Measurements from ENCODE around the gene GCGR. TPM values are rescaled to one million over a fixed set of nuclear protein-coding genes. Genes with fewer than 3 reads are reported as not detected.

GCGR gene
- total RNA-seq, 4 donors from 2014 or later = 0.52 to 3.8 (median 1.3) TPM

- peaks cover 13% of the 10 kb centered on the region for H3K36me3 ChIP-seq
- H3K9me3 ChIP-seq = no peaks in the 10 kb centered on the region
- no peak overlapping the region for H3K27ac ChIP-seq
- no peaks in the 10 kb centered on the region for H3K27me3 ChIP-seq
- WGBS = 90% methylated on average over 14 of the region's 30 CpGs
- TF ChIP-seq, protein P1, sequence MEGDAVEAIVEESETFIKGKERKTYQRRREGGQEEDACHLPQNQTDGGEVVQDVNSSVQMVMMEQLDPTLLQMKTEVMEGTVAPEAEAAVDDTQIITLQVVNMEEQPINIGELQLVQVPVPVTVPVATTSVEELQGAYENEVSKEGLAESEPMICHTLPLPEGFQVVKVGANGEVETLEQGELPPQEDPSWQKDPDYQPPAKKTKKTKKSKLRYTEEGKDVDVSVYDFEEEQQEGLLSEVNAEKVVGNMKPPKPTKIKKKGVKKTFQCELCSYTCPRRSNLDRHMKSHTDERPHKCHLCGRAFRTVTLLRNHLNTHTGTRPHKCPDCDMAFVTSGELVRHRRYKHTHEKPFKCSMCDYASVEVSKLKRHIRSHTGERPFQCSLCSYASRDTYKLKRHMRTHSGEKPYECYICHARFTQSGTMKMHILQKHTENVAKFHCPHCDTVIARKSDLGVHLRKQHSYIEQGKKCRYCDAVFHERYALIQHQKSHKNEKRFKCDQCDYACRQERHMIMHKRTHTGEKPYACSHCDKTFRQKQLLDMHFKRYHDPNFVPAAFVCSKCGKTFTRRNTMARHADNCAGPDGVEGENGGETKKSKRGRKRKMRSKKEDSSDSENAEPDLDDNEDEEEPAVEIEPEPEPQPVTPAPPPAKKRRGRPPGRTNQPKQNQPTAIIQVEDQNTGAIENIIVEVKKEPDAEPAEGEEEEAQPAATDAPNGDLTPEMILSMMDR (IDR thresholded peaks at IDR 0.05) = no peak
- TF ChIP-seq EP300 (IDR thresholded peaks at IDR 0.05) (no peak), POLR2AphosphoS5 (IDR thresholded peaks at IDR 0.05) (no peak), POLR2A (IDR thresholded peaks at IDR 0.05) (no peak)
- H3K4me3 ChIP-seq = no peak overlapping the region
- peaks cover 35% of the 10 kb centered on the region for H3K4me1 ChIP-seq
- no peak for DNase-seq (ENCODE audit: low spot score in 2 of 2)
These were observed 19.3 kb downstream of the GCGR start for GRCh38 chr17:81822996-81823819.

GRCh38 chr17:81823820-81824550, 20.0 kb downstream of the GCGR start:
- no peak for DNase-seq (ENCODE audit: low spot score in 2 of 2)
- 75% methylated on average over 22 of the region's 33 CpGs for WGBS
- Histone ChIP-seq H3K9me3 (no peaks in the 10 kb centered on the region), H3K27me3 (no peaks in the 10 kb centered on the region), H3K4me3 (no peak overlapping the region), H3K36me3 (peaks cover 13% of the 10 kb centered on the region), H3K27ac (no peak overlapping the region), H3K4me1 (peaks cover 43% of the 10 kb centered on the region)
- TF ChIP-seq, protein P1 (IDR thresholded peaks at IDR 0.05) = no peak
- no peak for TF ChIP-seq EP300 (IDR thresholded peaks at IDR 0.05)
- no peak for TF ChIP-seq POLR2AphosphoS5 (IDR thresholded peaks at IDR 0.05)
- no peak for TF ChIP-seq POLR2A (IDR thresholded peaks at IDR 0.05)

- H3K27ac ChIP-seq = no peak overlapping the region
- TF ChIP-seq POLR2A (IDR thresholded peaks at IDR 0.05) = no peak
- no peaks in the 10 kb centered on the region for H3K9me3 ChIP-seq
- H3K36me3 ChIP-seq = peaks cover 13% of the 10 kb centered on the region
- no peak overlapping the region for H3K4me3 ChIP-seq
- H3K4me1 ChIP-seq = peaks cover 49% of the 10 kb centered on the region
- DNase-seq (ENCODE audit: low spot score in 2 of 2) = no peak
- 83% methylated on average over 1 of the region's 11 CpGs for whole genome bisulfite sequencing
- no peaks in the 10 kb centered on the region for H3K27me3 ChIP-seq
These were observed 20.6 kb downstream of the GCGR start for GRCh38 chr17:81824595-81824994.

- Histone ChIP-seq H3K4me1 (peaks cover 55% of the 10 kb centered on the region), H3K9me3 (no peaks in the 10 kb centered on the region), H3K27ac (no peak overlapping the region), H3K27me3 (no peaks in the 10 kb centered on the region), H3K4me3 (no peak overlapping the region), H3K36me3 (peaks cover 13% of the 10 kb centered on the region)
- WGBS = 67% methylated on average over 11 of the region's 11 CpGs
- TF ChIP-seq POLR2A (IDR thresholded peaks at IDR 0.05) = no peak
- TF ChIP-seq EP300 (IDR thresholded peaks at IDR 0.05) = no peak
- no peak for TF ChIP-seq POLR2AphosphoS5 (IDR thresholded peaks at IDR 0.05)
- TF ChIP-seq, protein P1 (IDR thresholded peaks at IDR 0.05) = no peak
- no peak for DNase-seq (ENCODE audit: low spot score in 2 of 2)
These were observed 22.0 kb downstream of the GCGR start for GRCh38 chr17:81825841-81826466.

GRCh38 chr17:81828656-81829055, 24.7 kb downstream of the GCGR start:
- WGBS = 91% methylated on average over 3 of the region's 7 CpGs
- Histone ChIP-seq H3K4me1 (peaks cover 49% of the 10 kb centered on the region), H3K9me3 (no peaks in the 10 kb centered on the region), H3K27me3 (no peaks in the 10 kb centered on the region), H3K4me3 (no peak overlapping the region), H3K27ac (no peak overlapping the region), H3K36me3 (peaks cover 9% of the 10 kb centered on the region)
- TF ChIP-seq EP300 (IDR thresholded peaks at IDR 0.05) = no peak
- TF ChIP-seq POLR2AphosphoS5 (IDR thresholded peaks at IDR 0.05) = no peak
- TF ChIP-seq, protein P1 (IDR thresholded peaks at IDR 0.05) = no peak
- TF ChIP-seq POLR2A (IDR thresholded peaks at IDR 0.05) = no peak
- DNase-seq (ENCODE audit: low spot score in 2 of 2) = no peak
